ENCODE data around the gene OR5C1.
A peak's percentile ranks its signal among the peaks of the same experiment; 100 is the strongest.
"Not testable (repeated sequence)": the region's sequence is repeated elsewhere in the genome, so short reads cannot be mapped to it uniquely, and the experiment has no call there.

The OR5C1 gene

GRCh38 chr9:122788831-122789230 lies at the start of gene OR5C1:
Gene OR5C1 (plus strand): TSS chr9:122788933. CDS start chr9:122788933, 0 bp downstream.
- DNase-seq, result no peak

GRCh38 chr9:122742003-122742402 lies 46.7 kb upstream of the OR5C1 start, which contains the start of gene OR1L6:
Gene OR1L6 (plus strand): TSS chr9:122742303. CDS start chr9:122749848, 7,545 bp downstream.
- no peak for DNase-seq

GRCh38 chr9:122754825-122755224 lies 33.9 kb upstream of the OR5C1 start:
- DNase-seq, result no peak

DNA sequence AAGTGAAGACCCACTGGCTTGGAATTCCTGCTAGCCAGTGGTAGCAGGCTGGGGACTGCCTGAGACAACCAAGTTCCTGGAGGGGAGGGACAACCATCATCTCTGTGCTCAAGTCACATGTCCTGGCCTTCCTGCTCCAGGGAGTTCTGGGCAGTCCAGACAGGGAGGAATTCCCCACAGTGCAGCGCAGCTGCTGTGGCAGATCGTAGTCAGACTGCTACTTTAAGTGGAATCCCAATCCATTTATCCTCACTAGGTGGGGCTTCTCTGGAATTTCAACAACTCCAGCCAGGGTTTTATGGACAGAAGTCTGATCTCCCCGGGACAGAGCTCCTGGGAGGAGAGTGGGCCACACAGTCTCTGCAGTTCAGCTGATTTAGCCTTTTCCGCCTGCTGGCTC lies 20.9 kb upstream of the OR5C1 start:
- no peak for DNase-seq

DNA sequence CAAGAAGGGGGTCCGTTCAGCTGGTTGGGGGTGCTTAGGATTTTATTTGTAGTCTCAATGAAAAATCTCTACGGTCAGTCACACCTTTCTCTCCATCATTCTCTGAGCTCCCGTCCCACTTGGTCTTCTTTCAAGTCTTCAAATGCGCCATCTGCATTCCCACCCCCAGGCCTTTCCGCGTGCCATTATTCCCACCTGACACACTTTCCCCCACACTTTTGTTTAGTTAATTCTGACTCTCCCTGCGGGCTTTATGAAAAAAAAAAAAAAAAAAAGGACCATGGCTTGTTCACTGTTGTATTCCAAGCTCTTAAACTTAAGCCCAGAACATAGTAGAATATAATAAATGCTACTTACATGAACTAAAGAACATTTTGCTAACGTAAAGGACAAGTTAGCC lies 11.7 kb upstream of the OR5C1 start:
- DNase-seq, result no peak

DNA sequence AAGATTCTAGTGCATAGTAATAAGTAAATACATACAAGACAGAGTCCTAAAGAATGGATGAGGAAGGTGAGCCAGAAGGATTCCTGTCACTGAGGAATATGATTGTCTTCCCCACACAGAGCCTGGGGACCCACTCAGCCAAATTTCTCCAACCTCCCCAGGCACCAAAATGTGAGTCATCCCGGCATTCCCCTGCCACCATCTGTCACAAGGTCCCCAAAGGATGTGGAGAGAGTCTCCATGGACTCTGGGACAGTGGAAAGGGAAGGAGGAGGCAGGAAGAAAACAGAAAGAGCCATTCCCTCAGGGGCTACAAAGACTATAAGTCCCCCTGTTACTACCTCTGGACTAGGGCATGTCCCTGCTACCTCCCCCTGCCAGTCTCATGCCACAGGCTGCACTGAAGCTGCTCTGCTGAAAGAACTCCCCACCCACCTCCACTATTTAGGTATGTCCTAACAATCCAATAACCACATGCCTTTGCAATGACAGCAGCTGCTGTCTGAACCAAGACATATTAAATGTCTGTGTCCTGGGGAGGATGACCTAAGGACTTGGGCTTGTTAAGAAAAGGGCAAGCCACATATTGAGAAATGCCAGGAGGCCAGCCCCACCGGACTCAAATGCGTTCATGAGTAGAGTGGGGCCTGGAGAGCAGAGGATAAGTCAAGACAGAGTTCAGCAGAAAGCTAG lies 10.7 kb upstream of the OR5C1 start:
- DNase-seq, result no peak

DNA sequence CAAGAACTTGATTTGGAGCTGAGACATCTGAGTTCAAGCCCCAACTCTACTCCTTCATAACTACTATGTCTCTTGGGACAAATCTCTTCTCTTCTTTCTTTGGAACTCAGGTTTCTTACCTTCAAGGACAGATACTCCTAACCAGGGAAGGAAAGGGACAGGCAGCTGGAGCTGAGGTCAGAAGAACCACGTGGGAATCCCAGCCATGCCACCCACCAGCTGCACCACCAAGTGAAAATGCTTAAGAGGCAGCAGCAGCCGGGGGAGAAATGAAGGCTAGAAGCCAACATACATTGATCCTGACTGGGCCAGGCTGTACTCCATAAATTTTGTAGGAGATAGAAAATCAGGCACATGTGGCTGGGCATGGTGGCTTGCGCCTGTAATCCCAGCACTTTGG lies 9.6 kb upstream of the OR5C1 start:
- no peak for DNase-seq

DNA sequence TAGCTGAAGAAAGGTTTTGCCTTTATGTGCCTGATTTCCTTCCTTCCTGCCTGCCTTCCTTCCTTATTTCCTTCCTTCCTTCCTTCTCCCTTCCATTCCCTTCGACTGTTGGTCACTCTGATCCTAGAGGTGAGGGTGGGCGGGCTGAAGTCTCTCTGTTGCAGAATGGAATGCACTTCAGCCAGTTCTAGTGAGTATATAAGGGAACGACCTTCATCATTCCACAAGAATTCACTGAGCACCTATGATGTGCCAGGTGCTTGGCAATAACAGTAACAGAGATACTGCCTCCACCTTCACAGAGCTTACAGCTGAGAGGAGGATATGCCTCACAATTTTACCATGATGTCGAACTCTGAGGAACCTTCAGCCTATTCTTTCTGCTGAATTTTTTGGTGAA lies 8.7 kb upstream of the OR5C1 start:
- DNase-seq, result no peak

GRCh38 chr9:122781671-122782070 lies 7.1 kb upstream of the OR5C1 start:
- no peak for DNase-seq

DNA sequence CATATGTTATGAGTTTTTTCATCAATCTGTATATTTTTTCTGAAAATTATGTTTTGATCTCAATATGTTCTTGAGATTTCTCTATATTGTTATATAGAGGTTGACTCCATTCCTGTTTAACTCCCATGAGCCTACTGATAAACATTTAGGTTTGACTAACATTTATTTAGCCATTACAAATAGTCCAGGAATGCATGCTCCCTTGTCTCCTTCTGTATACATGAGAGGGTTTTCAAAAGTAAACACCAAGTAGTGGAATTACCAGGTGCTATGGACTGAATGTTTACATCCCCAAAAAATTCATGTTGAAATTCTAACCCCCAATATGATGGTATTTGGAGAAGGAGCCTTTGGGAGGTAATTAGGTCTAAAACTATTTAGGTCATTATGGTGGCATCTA lies 3.5 kb upstream of the OR5C1 start:
- DNase-seq, result no peak

DNA sequence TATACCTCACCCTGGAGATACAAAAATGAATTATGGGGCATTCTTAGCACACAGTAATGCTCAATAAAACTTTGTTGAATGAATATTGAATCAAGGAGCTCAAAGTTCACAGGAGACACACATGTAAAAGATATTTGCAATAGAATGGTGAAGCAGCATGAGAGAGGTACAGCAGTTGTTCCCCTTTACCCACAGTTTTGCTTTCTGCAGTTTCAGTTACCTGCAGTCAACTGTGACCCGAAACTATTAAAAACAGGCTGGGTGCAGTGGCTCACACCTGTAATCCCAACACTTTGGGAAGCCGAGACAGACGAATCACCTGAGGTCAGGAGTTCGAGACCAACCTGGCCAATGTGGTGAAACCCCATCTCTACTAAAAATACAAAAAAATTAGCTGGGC lies 2.4 kb upstream of the OR5C1 start:
- DNase-seq, result no peak

GRCh38 chr9:122789256-122790046 lies 718 bp downstream of the OR5C1 start:
- no peak for DNase-seq

- no peak for DNase-seq
Measured at GRCh38 chr9:122791872-122792669, 3.3 kb downstream of the OR5C1 start.

GRCh38 chr9:122797316-122798063 lies 8.8 kb downstream of the OR5C1 start:
- DNase-seq, result no peak

DNA sequence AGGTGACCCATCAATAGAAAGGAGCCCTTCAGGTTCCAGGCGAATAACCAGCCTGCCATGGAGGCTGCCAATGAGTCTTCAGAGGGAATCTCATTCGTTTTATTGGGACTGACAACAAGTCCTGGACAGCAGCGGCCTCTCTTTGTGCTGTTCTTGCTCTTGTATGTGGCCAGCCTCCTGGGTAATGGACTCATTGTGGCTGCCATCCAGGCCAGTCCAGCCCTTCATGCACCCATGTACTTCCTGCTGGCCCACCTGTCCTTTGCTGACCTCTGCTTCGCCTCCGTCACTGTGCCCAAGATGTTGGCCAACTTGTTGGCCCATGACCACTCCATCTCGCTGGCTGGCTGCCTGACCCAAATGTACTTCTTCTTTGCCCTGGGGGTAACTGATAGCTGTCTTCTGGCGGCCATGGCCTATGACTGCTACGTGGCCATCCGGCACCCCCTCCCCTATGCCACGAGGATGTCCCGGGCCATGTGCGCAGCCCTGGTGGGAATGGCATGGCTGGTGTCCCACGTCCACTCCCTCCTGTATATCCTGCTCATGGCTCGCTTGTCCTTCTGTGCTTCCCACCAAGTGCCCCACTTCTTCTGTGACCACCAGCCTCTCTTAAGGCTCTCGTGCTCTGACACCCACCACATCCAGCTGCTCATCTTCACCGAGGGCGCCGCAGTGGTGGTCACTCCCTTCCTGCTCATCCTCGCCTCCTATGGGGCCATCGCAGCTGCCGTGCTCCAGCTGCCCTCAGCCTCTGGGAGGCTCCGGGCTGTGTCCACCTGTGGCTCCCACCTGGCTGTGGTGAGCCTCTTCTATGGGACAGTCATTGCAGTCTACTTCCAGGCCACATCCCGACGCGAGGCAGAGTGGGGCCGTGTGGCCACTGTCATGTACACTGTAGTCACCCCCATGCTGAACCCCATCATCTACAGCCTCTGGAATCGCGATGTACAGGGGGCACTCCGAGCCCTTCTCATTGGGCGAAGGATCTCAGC lies 11.6 kb downstream of the OR5C1 start, which contains the start of gene OR1K1:
Gene OR1K1 (plus strand): TSS at position 58 of the 995 bp plus-strand sequence. CDS start 0 bp downstream, at position 58.
- no peak for DNase-seq

DNA sequence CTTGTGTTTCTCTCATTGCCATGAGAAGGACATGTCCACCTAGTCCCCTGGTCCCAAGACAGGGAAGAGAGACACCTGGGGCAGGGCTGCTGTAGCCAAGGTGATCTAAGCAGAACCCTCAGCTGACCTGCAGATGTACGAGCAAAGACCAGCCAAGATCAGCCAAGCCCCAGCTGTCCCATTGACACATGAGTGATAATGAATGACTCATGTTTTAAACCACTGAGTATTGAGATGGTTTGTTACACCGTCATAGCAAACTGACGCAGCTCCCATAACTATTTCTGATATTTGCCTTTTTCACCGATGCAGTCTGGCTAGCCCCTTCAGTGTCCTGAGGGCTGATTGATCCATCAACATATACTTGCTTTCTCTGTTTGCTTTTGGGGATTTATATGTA lies 17.9 kb downstream of the OR5C1 start:
- DNase-seq, result no peak

- DNase-seq, result peak in 1 of 51 donors; percentile 37
Measured at GRCh38 chr9:122807271-122807900, 18.7 kb downstream of the OR5C1 start.

DNA sequence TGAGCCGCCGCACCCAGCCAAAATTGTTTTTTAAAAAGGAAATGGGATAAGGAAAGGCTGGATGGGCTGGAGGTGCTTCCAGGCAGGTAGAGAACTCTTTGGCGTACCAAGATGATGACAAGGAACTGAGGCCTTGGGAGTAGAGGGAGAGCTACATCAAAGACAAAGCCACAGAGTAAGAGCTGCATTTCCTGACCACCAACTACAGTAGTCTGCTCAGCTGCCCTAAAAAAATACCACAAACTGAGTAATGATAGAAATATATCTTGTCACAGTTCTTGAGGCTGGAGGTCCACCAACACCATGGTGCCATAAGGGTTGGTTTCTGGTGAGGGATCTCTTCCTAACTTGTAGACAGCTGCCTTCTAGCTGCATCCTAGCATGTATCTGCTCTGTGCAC lies 19.4 kb downstream of the OR5C1 start:
- DNase-seq, result no peak

GRCh38 chr9:122809261-122809660 lies 20.5 kb downstream of the OR5C1 start:
- not testable (repeated sequence) for DNase-seq

All from hypothalamus (tissue), 51 donors.